NB4 (cell line): Measurements from ENCODE around the gene UBR7.

ENCODE experiments used
- DNase-seq: peaks from one replicate; pipeline ENCODE4 v3.0.0; 2010; ENCODE audit warnings: low read depth
- H3K4me3 ChIP-seq: one replicate; pipeline ENCODE4 v1.5.1; 2011; ENCODE audit warnings: mild to moderate bottlenecking, low read depth, low read length, moderate library complexity
- CTCF ChIP-seq: IDR thresholded peaks from one replicate; pipeline ENCODE4 v1.5.1; 2012; ENCODE audit warnings: low read depth, low read length
- MAX ChIP-seq: IDR thresholded peaks from 2 replicates; pipeline ENCODE4 v1.6.1; 2011; ENCODE audit warnings: low read depth, low read length
- MYC ChIP-seq: IDR thresholded peaks from 2 replicates; pipeline ENCODE4 v1.6.1; 2011; ENCODE audit warnings: low read depth, low read length
- POLR2A ChIP-seq: IDR thresholded peaks from 2 replicates; pipeline ENCODE4 v1.6.1; 2011; ENCODE audit warnings: mild to moderate bottlenecking; ENCODE audit not compliant: insufficient read length; ENCODE audit errors: extremely low read depth

The UBR7 gene

GRCh38 chr14:93266127-93266526 lies 59.1 kb downstream of the UBR7 start:
- no peak overlapping the region for H3K4me3 ChIP-seq
- no peak for TF ChIP-seq POLR2A
- TF ChIP-seq MYC, result no peak
- no peak for TF ChIP-seq MAX
- TF ChIP-seq CTCF, result no peak
- DNase-seq, result no peak

- no peak overlapping the region for H3K4me3 ChIP-seq
- TF ChIP-seq MYC, result no peak
- TF ChIP-seq MAX, result no peak
- no peak for TF ChIP-seq CTCF
- TF ChIP-seq POLR2A, result no peak
- DNase-seq, result no peak
Measured at GRCh38 chr14:93267149-93267711, 60.2 kb downstream of the UBR7 start.

GRCh38 chr14:93268406-93268805 lies 61.4 kb downstream of the UBR7 start:
- no peak overlapping the region for H3K4me3 ChIP-seq
- TF ChIP-seq MAX, result no peak
- DNase-seq, result no peak

- TF ChIP-seq MAX (no peak), MYC (no peak), POLR2A (no peak)
- peak; percentile 52 for DNase-seq
- no peak overlapping the region for H3K4me3 ChIP-seq
Measured at GRCh38 chr14:93269341-93270068, 62.4 kb downstream of the UBR7 start.

- no peak overlapping the region for H3K4me3 ChIP-seq
- TF ChIP-seq CTCF (no peak), POLR2A (no peak), MYC (no peak), MAX (no peak)
- DNase-seq, result no peak
Measured at GRCh38 chr14:93271111-93271510, 64.1 kb downstream of the UBR7 start.

- no peak for TF ChIP-seq CTCF
- TF ChIP-seq MAX, result no peak
- no peak for TF ChIP-seq POLR2A
- no peak for TF ChIP-seq MYC
Measured at GRCh38 chr14:93274055-93274806, 67.2 kb downstream of the UBR7 start.

More at GRCh38 chr14:93274055-93274806, 67.2 kb downstream of the UBR7 start:
- no peak overlapping the region for H3K4me3 ChIP-seq
- no peak for DNase-seq
